Measurements from ENCODE around the gene CYYR1. TPM values are rescaled to one million over a fixed set of nuclear protein-coding genes. Genes with fewer than 3 reads are reported as not detected.

The CYYR1 gene
- total RNA-seq, 2 experiments from 2014 or later: not detected

DNA sequence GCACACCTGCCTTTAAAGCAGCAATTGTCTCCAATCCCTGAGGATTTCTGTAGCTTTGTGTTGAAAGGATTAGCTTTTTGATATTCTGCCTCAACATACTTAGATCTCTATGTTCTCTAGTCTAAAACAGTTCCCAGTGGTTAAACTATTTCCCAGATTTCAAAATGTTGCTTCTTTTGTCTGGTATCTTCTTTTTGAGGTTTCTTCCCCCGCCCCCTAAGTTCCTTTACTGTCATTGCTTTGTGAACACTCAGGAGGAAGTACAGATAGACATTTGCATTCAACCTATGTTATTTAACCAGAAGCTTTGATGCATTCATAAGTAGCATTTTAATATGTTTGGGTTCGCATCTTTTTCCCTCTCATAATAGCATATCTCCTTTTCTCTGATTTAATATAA, 33.5 kb downstream of the CYYR1 start:
- CTCF ChIA-PET: no interaction called here
- DNase-seq (no peak), ATAC-seq (no peak)
- Mint-ChIP-seq H3K4me1 (no peaks in the 10 kb centered on the region), H3K9me3 (ENCODE audit: low read depth) (peaks cover 4% of the 10 kb centered on the region), H3K27ac (no peak overlapping the region), H3K27me3 (no peaks in the 10 kb centered on the region), H3K36me3 (no peaks in the 10 kb centered on the region), H3K4me3 (no peak overlapping the region)

DNA sequence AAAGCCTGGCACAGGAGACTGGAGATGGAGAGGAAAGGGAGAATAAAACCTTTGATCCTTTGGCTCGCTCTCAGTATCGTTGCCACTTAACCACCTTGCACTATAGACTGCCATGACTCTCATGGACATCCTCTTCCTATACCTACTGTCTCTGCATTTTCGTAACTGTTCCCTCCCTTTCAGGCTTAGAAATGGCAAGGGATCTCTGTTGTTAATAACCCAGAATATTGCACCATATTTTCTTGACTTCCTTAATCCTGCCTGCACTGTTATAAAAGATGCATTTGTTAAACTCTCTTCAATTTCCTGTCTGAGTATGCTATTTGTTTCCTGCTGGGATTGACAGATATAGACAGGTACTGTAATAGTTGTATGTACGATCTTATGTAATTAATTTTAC, 38.6 kb downstream of the CYYR1 start:
- CTCF ChIA-PET: no interaction called here
- no peak overlapping the region for H3K27ac Mint-ChIP-seq
- ATAC-seq (no peak), DNase-seq (no peak)
- H3K4me1 Mint-ChIP-seq: no peaks in the 10 kb centered on the region
- no peak overlapping the region for H3K4me3 Mint-ChIP-seq
- H3K36me3 Mint-ChIP-seq: no peaks in the 10 kb centered on the region
- no peaks in the 10 kb centered on the region for H3K27me3 Mint-ChIP-seq
- H3K9me3 Mint-ChIP-seq (ENCODE audit: low read depth): peaks cover 4% of the 10 kb centered on the region

DNA sequence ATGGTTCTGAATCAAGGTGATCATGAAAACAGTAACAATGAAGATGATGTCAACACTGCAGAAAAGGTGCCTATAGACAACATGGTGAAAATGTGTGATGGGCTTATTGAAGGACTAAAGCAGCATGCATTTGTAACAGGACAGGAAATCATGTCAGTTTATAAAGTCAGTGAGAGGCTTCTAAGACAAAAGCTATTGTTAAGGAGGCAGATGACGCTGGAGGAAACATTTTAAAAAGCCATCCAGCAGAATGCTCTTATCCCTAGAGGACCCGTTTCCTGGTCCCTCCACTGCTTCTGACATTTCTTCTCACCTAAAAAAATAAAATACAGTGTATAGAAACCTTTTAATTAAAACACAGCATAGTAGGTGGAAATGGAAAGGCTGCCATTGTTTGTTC, 40.9 kb downstream of the CYYR1 start:
- DNase-seq (no peak), ATAC-seq (no peak)
- Mint-ChIP-seq H3K4me3 (no peak overlapping the region), H3K27ac (no peak overlapping the region), H3K4me1 (no peaks in the 10 kb centered on the region), H3K27me3 (no peaks in the 10 kb centered on the region), H3K9me3 (ENCODE audit: low read depth) (peaks cover 4% of the 10 kb centered on the region), H3K36me3 (no peaks in the 10 kb centered on the region)
- CTCF ChIA-PET: no interaction called here

DNA sequence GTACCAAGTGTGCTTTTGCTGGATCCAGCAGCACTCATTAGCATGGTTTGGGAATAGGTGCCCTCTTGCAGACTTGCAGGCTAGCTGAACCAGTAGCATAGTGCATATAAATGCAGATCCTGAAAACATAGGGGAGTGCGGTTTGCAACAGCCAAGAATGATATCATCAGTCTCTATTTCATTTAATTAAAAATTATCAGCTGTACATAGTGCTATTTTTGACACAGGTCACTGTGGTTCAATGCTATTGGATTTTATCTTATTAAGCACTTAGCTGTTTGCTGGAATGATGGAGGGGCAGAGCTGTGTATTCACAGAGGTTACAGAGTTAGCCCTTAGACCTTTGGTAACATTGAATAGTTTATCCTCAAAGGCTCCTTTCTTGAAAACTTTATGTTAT, 43.6 kb downstream of the CYYR1 start:
- no peak overlapping the region for H3K27ac Mint-ChIP-seq
- CTCF ChIA-PET: no interaction called here
- no peaks in the 10 kb centered on the region for H3K27me3 Mint-ChIP-seq
- no peaks in the 10 kb centered on the region for H3K9me3 Mint-ChIP-seq (ENCODE audit: low read depth)
- no peak overlapping the region for H3K4me3 Mint-ChIP-seq
- ATAC-seq (no peak), DNase-seq (no peak)
- H3K36me3 Mint-ChIP-seq: no peaks in the 10 kb centered on the region
- H3K4me1 Mint-ChIP-seq: no peaks in the 10 kb centered on the region

DNA sequence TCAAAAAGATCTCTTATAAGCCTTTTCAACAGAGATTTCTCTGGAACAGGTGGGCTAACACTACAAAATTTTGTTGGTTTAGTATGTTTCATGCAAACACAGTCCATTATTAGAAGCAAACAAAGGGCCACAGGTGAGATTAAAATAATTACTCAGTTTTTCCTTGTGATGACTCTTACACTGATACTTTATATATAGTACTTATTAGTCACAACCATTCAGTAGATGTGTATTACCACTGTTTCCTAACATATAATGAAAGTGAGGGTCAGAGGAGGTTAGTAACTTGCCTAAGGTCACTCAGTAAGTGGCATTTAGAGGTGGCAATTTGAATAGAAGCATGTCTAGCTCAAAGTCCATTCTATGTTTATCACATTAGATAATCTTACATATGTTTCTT, 44.2 kb downstream of the CYYR1 start:
- no peak for DNase-seq
- Mint-ChIP-seq H3K27ac (no peak overlapping the region), H3K36me3 (no peaks in the 10 kb centered on the region), H3K27me3 (no peaks in the 10 kb centered on the region), H3K4me3 (no peak overlapping the region), H3K4me1 (no peaks in the 10 kb centered on the region), H3K9me3 (ENCODE audit: low read depth) (no peaks in the 10 kb centered on the region)
- CTCF ChIA-PET: no interaction called here
- no peak for ATAC-seq

DNA sequence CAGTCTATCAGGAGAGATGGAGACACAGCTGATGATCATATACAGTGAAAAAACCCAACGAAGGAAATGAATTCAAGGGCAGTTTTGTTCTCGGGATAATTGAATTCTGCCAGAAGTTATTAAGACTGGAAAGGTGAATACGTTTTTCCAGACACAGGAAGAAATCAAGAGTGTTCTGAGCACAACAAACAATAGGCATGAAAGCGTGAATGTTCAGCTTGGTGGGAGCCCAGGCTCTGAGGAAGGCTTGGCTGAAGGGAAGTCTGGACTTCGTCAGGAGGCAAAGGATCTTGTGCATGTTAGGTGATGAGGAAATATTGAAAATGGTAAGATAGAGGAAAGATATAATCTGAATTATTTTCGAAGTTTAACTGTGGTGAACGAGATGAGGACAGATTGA, 50.4 kb downstream of the CYYR1 start:
- no peak overlapping the region for H3K4me3 Mint-ChIP-seq
- H3K4me1 Mint-ChIP-seq: no peaks in the 10 kb centered on the region
- no peak overlapping the region for H3K27ac Mint-ChIP-seq
- H3K36me3 Mint-ChIP-seq: no peaks in the 10 kb centered on the region
- DNase-seq (no peak), ATAC-seq (no peak)
- no peaks in the 10 kb centered on the region for H3K27me3 Mint-ChIP-seq
- CTCF ChIA-PET: no interaction called here
- peaks cover 2% of the 10 kb centered on the region for H3K9me3 Mint-ChIP-seq (ENCODE audit: low read depth)

DNA sequence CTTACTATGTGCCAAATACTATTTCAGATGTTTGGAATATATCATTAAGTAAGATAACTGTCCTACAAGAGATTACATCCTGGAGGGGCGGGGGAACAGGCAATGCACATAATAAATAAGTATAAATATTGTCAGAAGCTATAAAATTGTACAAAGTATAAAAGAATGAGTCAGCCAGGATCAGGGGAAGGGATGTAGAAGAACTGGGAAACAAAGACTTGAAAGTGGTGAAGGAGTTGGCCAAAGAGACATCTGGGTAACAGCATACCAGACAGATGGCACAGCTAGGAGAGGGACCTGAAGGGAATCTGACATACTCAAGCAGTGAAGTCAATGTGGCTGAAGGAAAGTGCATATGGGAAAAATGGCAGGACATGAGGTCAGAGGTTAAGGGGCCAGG, 53.9 kb downstream of the CYYR1 start:
- DNase-seq: no peak
- no peak for ATAC-seq
- no peaks in the 10 kb centered on the region for H3K4me1 Mint-ChIP-seq
- no peak overlapping the region for H3K4me3 Mint-ChIP-seq
- no peak overlapping the region for H3K27ac Mint-ChIP-seq
- CTCF ChIA-PET: no interaction called here
- no peaks in the 10 kb centered on the region for H3K36me3 Mint-ChIP-seq
- H3K27me3 Mint-ChIP-seq: no peaks in the 10 kb centered on the region
- peaks cover 5% of the 10 kb centered on the region for H3K9me3 Mint-ChIP-seq (ENCODE audit: low read depth)

DNA sequence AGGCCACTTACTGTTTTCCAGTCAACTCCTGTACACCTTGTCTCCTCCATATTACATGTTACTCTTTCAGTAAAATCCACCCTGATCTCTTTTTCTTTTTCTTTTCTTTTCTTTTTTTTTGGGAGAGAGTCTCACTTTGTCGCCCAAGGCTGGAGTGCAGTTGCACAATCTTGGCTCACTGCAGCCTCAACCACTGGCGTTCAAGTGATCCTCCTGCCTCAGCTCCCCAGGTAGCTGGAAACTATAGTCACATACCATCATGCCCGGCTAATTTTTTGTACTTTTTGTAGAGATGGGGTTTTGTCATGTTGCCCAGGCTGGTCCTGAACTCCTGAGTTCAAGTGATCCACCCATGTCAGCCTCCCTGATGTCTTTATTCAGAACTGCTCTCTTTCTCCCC, 57.8 kb downstream of the CYYR1 start:
- CTCF ChIA-PET: no interaction called here
- ATAC-seq (no peak), DNase-seq (no peak)
- Mint-ChIP-seq H3K4me3 (no peak overlapping the region), H3K36me3 (no peaks in the 10 kb centered on the region), H3K9me3 (ENCODE audit: low read depth) (peaks cover 7% of the 10 kb centered on the region), H3K27ac (no peak overlapping the region), H3K27me3 (no peaks in the 10 kb centered on the region), H3K4me1 (no peaks in the 10 kb centered on the region)

DNA sequence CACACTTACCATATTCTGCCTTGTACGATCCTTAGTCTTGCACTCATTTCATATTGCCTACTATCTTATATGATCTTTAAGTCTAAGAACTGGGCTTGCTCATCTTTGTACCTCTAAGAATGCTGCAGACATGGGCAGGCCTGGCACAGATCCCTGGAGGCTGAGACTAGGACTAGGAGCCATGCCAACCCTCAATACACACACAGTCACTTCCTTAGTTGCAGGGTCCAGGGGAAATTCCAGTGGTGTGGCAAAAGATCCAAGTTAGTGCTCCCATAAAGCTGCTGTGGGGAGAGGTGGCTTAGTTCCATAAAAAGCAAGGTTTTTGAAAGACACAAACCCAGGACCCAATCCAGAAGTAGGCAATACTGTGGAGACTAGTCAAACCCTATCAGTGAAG, 59.9 kb downstream of the CYYR1 start:
- no peaks in the 10 kb centered on the region for H3K4me1 Mint-ChIP-seq
- no peak overlapping the region for H3K4me3 Mint-ChIP-seq
- no peak for DNase-seq
- no peak for ATAC-seq
- CTCF ChIA-PET: no interaction called here
- H3K27me3 Mint-ChIP-seq: no peaks in the 10 kb centered on the region
- no peak overlapping the region for H3K27ac Mint-ChIP-seq
- no peaks in the 10 kb centered on the region for H3K36me3 Mint-ChIP-seq
- peaks cover 5% of the 10 kb centered on the region for H3K9me3 Mint-ChIP-seq (ENCODE audit: low read depth)

DNA sequence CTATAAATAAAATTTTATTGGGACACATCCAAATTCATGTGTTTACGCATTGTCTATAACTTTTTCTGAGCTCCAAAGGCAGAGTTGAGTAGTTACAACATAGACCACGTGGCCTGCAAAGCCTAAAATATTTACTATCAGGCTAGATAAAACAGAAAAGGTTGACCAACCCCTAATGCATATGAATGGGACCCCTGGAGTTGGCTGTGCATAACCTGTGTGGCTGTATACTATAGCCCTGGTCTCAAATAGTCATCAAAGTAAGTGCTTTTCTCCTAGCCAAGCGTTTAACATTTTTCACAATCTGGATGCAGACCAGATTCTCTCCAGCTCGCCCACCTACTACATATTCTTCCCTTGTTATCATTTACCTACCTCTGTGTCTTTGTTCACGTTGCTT, 60.4 kb downstream of the CYYR1 start:
- H3K27me3 Mint-ChIP-seq: no peaks in the 10 kb centered on the region
- DNase-seq (no peak), ATAC-seq (no peak)
- no peak overlapping the region for H3K27ac Mint-ChIP-seq
- no peaks in the 10 kb centered on the region for H3K36me3 Mint-ChIP-seq
- no peak overlapping the region for H3K4me3 Mint-ChIP-seq
- H3K9me3 Mint-ChIP-seq (ENCODE audit: low read depth): peaks cover 5% of the 10 kb centered on the region
- CTCF ChIA-PET: no interaction called here
- H3K4me1 Mint-ChIP-seq: no peaks in the 10 kb centered on the region

DNA sequence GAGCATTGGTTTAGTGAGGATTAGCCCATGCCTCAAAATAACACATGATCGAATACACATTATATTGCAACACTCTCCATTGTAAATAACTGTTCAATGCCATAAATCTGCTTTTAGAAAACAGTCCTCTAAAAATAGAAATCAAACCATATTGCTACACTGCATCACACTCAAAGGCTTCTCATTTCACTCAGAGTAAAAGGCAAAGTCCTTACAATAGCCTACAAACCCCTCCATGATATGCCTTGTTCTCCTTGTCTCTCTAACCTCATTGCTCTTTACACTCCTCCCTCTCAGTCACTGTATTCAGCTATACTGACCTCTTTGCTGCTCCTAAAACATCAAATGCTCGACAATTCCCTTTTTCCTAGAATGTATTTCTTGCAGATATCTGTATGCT, 64.2 kb downstream of the CYYR1 start:
- Mint-ChIP-seq H3K27ac (no peak overlapping the region), H3K4me1 (no peaks in the 10 kb centered on the region), H3K27me3 (no peaks in the 10 kb centered on the region), H3K9me3 (ENCODE audit: low read depth) (peaks cover 3% of the 10 kb centered on the region), H3K36me3 (no peaks in the 10 kb centered on the region), H3K4me3 (no peak overlapping the region)
- DNase-seq (no peak), ATAC-seq (no peak)
- CTCF ChIA-PET: no interaction called here

DNA sequence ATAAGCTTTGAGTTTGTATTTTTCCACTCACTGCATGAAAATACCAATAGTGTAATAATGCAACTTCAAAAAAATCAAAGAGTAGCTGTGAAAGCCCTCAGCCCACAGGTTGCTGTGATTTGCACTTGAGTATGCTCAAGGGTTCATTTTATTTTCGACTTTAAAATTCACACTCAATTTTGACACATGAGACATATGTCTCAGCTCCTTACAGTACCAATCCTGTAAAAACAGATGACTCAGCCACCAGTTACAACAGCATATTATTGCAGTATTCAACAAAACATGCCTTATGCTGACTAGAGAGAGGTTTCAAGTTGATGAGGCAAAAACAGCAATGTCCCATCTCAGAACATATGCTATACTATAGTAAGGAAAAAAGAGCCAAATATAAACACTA, 66.1 kb downstream of the CYYR1 start:
- no peak overlapping the region for H3K4me3 Mint-ChIP-seq
- H3K9me3 Mint-ChIP-seq (ENCODE audit: low read depth): no peaks in the 10 kb centered on the region
- CTCF ChIA-PET: no interaction called here
- no peak overlapping the region for H3K27ac Mint-ChIP-seq
- ATAC-seq (no peak), DNase-seq (no peak)
- no peaks in the 10 kb centered on the region for H3K36me3 Mint-ChIP-seq
- H3K27me3 Mint-ChIP-seq: no peaks in the 10 kb centered on the region
- H3K4me1 Mint-ChIP-seq: no peaks in the 10 kb centered on the region

DNA sequence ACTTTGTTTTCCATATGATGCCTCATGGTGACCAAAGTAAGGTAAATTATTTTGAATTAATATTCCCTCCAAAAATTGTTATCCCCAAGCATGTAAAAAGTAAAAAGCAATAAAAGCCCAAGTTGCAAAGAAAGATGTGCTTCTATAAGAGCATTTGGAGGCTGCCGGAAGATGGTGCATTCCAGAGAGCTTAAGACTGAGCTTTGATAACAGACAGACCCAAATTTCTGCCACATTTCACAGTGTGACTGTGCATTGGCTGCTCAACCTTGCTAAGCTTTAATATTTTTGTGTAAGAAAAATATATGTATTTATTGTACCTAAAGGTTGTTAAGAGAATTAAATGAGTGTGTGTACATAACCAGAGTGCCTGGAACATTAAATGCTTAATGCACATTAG, 67.9 kb downstream of the CYYR1 start:
- Mint-ChIP-seq H3K9me3 (ENCODE audit: low read depth) (no peaks in the 10 kb centered on the region), H3K4me3 (no peak overlapping the region), H3K27ac (no peak overlapping the region), H3K27me3 (no peaks in the 10 kb centered on the region), H3K36me3 (no peaks in the 10 kb centered on the region), H3K4me1 (no peaks in the 10 kb centered on the region)
- DNase-seq (no peak), ATAC-seq (no peak)
- CTCF ChIA-PET: no interaction called here

DNA sequence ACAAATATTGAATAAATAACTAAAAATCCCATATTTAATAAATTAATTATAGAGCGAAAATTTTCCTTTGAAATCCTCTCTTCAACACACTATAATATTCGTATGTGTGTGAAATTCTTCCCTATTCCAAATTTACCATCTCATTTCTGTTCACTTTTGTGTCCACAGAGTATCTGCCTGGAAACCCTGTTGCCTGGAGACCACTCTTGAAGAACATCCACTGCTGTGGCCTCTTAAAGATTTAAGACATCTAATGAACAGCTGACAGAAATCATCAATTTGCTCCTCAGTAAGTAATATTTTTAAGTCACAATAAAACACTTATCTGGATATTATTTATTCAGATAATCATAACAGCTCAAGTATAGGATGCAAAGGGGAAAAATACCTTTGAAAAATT, 69.7 kb downstream of the CYYR1 start:
- H3K4me1 Mint-ChIP-seq: no peaks in the 10 kb centered on the region
- H3K27ac Mint-ChIP-seq: no peak overlapping the region
- H3K9me3 Mint-ChIP-seq (ENCODE audit: low read depth): peaks cover 5% of the 10 kb centered on the region
- ATAC-seq (no peak), DNase-seq (no peak)
- CTCF ChIA-PET: no interaction called here
- no peaks in the 10 kb centered on the region for H3K27me3 Mint-ChIP-seq
- H3K4me3 Mint-ChIP-seq: no peak overlapping the region
- no peaks in the 10 kb centered on the region for H3K36me3 Mint-ChIP-seq

DNA sequence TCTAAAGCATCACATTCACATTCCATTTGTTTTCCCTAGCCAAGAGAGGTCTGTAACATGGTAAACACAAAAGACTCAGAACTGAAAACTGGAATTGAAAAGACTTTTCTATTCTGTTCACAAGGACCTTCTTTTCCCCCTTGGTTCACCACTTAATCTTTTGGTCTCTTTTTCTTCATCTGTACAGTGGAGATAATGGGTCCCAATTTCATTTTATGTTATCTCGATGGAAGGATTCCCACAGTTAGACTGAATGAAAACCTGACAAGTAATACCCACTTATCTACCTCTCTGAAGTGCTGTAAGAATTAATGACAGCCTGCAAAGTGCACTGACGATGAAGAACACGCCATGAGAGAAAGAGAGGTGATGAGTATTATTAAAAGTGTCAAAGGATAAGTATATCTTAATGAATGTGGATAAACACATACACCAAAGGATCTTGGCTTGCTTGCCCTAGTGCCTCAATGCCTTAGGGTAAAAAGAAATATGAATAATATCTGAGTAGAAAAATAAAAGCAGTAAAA, 71.5 kb downstream of the CYYR1 start:
- H3K36me3 Mint-ChIP-seq: no peaks in the 10 kb centered on the region
- H3K27me3 Mint-ChIP-seq: no peaks in the 10 kb centered on the region
- H3K27ac Mint-ChIP-seq: no peak overlapping the region
- H3K4me1 Mint-ChIP-seq: no peaks in the 10 kb centered on the region
- no peak for ATAC-seq
- no peak for DNase-seq
- H3K4me3 Mint-ChIP-seq: no peak overlapping the region
- CTCF ChIA-PET: no interaction called here
- peaks cover 9% of the 10 kb centered on the region for H3K9me3 Mint-ChIP-seq (ENCODE audit: low read depth)
